PC-9 (cell line): ENCODE measurements around the gene FAM184A.

Source experiments
- CTCF ChIP-seq: fragments of 200-600 bp; sonication (generic); conservative IDR thresholded peaks from 2 replicates; pipeline ENCODE4 v1.6.1; 2017; ENCODE audit warnings: mixed run types, antibody characterized with exemption, mild to moderate bottlenecking, moderate library complexity
- EZH2 ChIP-seq: fragments of 200-600 bp; sonication (generic); IDR thresholded peaks from 2 replicates; pipeline ENCODE4 v1.8.0; 2017; ENCODE audit warnings: antibody characterized with exemption, low read depth

- no peak for TF ChIP-seq CTCF
- no peak for TF ChIP-seq EZH2
These were observed 41.2 kb downstream of the FAM184A start for GRCh38 chr6:119037264-119037663.
